GM23248 (cell line): Measurements from ENCODE around the gene FER1L5. TPM values are rescaled to one million over a fixed set of nuclear protein-coding genes. Genes with fewer than 3 reads are reported as not detected.

Experiments
- DNase-seq: peaks from one replicate; pipeline ENCODE4 v3.0.0-alpha.2; 2015
- H2AFZ ChIP-seq: fragments of 200-600 bp; sonication (generic); 2 replicates; pipeline ENCODE4 v1.6.1; 2016; ENCODE audit warnings: antibody characterized with exemption
- H3F3A ChIP-seq: fragments of 200-600 bp; sonication (generic); 2 replicates; pipeline ENCODE4 v1.6.1; 2016; ENCODE audit warnings: mild to moderate bottlenecking, antibody characterized with exemption, mixed run types; ENCODE audit not compliant: insufficient read depth
- H3K27ac ChIP-seq: fragments of 200-600 bp; sonication (generic); 2 replicates; pipeline ENCODE4 v1.5.1; 2016; ENCODE audit warnings: mild to moderate bottlenecking
- H3K27me3 ChIP-seq: fragments of 200-600 bp; sonication (generic); replicated peaks from 2 replicates; pipeline ENCODE4 v1.6.1; 2016; ENCODE audit warnings: mild to moderate bottlenecking; ENCODE audit not compliant: insufficient read depth
- H3K36me3 ChIP-seq: fragments of 200-600 bp; sonication (generic); 2 replicates; pipeline ENCODE4 v1.6.1; 2016; ENCODE audit warnings: low read depth, mild to moderate bottlenecking
- H3K4me1 ChIP-seq: fragments of 200-600 bp; sonication (generic); 2 replicates; pipeline ENCODE4 v1.6.1; 2016; ENCODE audit warnings: mild to moderate bottlenecking; ENCODE audit not compliant: insufficient read depth
- H3K4me2 ChIP-seq: fragments of 200-600 bp; sonication (generic); one replicate; pipeline ENCODE4 v1.6.1; 2016; ENCODE audit warnings: mild to moderate bottlenecking; ENCODE audit not compliant: unreplicated experiment
- H3K4me3 ChIP-seq: fragments of 200-600 bp; sonication (generic); 2 replicates; pipeline ENCODE4 v1.5.1; 2016; ENCODE audit warnings: mild to moderate bottlenecking
- H3K79me2 ChIP-seq: fragments of 200-600 bp; sonication (generic); 2 replicates; pipeline ENCODE4 v1.6.1; 2016; ENCODE audit warnings: mild to moderate bottlenecking; ENCODE audit not compliant: insufficient read depth
- H3K9ac ChIP-seq: fragments of 200-600 bp; sonication (generic); 2 replicates; pipeline ENCODE4 v1.6.1; 2016; ENCODE audit warnings: mild to moderate bottlenecking
- H3K9me2 ChIP-seq: fragments of 200-600 bp; sonication (generic); 2 replicates; pipeline ENCODE4 v1.6.1; 2016; ENCODE audit warnings: mixed run types, mild to moderate bottlenecking, moderate library complexity; ENCODE audit not compliant: insufficient read depth
- H3K9me3 ChIP-seq: fragments of 200-600 bp; sonication (generic); one replicate; pipeline ENCODE4 v1.6.1; 2017; ENCODE audit warnings: low read depth
- H4K20me1 ChIP-seq: fragments of 200-600 bp; sonication (generic); 2 replicates; pipeline ENCODE4 v1.6.0; 2016; ENCODE audit not compliant: insufficient read depth
- EZH2 ChIP-seq: fragments of 200-600 bp; sonication (generic); IDR thresholded peaks from 2 replicates; pipeline ENCODE4 v1.6.1; 2018; ENCODE audit warnings: antibody characterized with exemption, mild to moderate bottlenecking; ENCODE audit not compliant: insufficient read depth, poor library complexity, severe bottlenecking
- EZH2phosphoT487 ChIP-seq: fragments of 200-600 bp; sonication (generic); IDR thresholded peaks from 2 replicates; pipeline ENCODE4 v1.6.1; 2018; ENCODE audit warnings: antibody characterized with exemption, moderate library complexity, mild to moderate bottlenecking, low read depth; ENCODE audit not compliant: insufficient read depth
- WGBS, 2 experiments: methylation state at CpG; one replicate each; pipeline ENCODE4 v1.1.6; 2015 to 2017; ENCODE audit warnings: low lambda C conversion rate in 2 of 2, low coverage in 1 of 2; ENCODE audit errors: missing lambda C conversion rate in 2 of 2; 5-methylcytosine and 5-hydroxymethylcytosine counted together
- in situ Hi-C: fragments of 300-500 bp; cut with MboI; formaldehyde crosslinking; loops from 2 replicates; pipeline ENCODE4 v1.15.0; 2020
- polyA plus RNA-seq: library from polyadenylated mRNA; unstranded; fragments of >200 nt; fragmentation: Nextera tagmentation; extraction: Ambion mirVana; gene quantifications from 2 replicates; pipeline ENCODE4 v1.2.1, GENCODE V29; 2016
- total RNA-seq: library from RNA; depleted of rRNA; stranded (reverse); fragments of >200 nt; shearing (Covaris generic); gene quantifications from 2 replicates; pipeline ENCODE4 v1.2.3, GENCODE V29; 2014

Gene FER1L5
- total and polyA plus RNA-seq, 2 experiments from 2014 or later: under 0.01 to 0.08 TPM

DNA sequence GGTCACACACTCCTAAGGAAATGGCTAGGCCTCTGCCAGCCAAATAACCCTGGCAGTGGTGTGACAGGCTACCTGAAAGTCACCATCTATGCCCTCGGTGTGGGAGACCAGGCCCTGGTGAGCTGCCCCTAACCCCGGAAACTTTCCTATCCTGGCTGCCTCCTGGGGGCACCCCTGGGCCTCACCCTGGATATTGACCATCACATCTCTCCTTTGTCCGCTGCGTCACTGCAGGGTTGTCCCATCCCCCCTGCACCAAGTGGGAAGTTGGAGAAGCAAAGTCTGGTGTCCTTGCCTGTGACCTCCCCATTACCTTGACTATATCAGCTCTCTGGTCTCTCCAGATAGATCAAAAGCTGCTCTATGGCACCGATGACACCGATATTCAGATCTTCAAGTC is 18.8 kb downstream of the FER1L5 start:
- Histone ChIP-seq H3K27me3 (no peaks in the 10 kb centered on the region), H4K20me1 (no peaks in the 10 kb centered on the region), H3K27ac (no peak overlapping the region), H3K79me2 (no peaks in the 10 kb centered on the region), H3K4me2 (no peak overlapping the region), H3K4me1 (peaks cover 15% of the 10 kb centered on the region; the same call in 1 of the 2 replicates), H3K36me3 (no peaks in the 10 kb centered on the region), H3F3A (peaks cover 19% of the 10 kb centered on the region), H3K9ac (no peak overlapping the region), H3K4me3 (no peak overlapping the region), H2AFZ (no peak overlapping the region), H3K9me3 (no peaks in the 10 kb centered on the region), H3K9me2 (no peaks in the 10 kb centered on the region)
- 95% methylated on average over 6 of the region's 6 CpGs for WGBS, 2 experiments
- in situ Hi-C loops: no loop called here
- DNase-seq: no peak
- TF ChIP-seq EZH2: no peak
- no peak for TF ChIP-seq EZH2phosphoT487

DNA sequence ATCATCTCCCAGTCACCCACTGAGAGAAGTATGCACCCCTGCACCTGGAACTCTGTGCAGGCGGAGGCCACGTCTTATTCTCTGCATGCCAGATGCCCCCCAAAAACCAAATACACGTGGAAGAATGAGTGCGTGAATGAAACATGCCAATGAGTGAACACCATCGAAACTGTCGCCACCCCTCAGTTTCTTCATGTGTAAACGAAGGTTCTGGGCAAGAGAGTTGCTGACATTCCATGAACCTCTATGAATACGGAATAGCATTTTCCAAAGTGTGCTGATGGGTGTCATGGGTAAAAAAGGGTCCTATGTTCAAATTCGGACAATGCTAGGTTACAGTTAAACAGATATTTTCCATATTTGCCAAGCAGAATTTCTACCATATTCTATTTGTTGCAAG is 19.8 kb downstream of the FER1L5 start:
- Histone ChIP-seq H3F3A (peaks cover 19% of the 10 kb centered on the region), H3K36me3 (no peaks in the 10 kb centered on the region), H3K9me2 (no peaks in the 10 kb centered on the region), H3K27me3 (no peaks in the 10 kb centered on the region), H3K4me2 (no peak overlapping the region), H3K9ac (no peak overlapping the region), H3K27ac (no peak overlapping the region), H4K20me1 (no peaks in the 10 kb centered on the region), H3K9me3 (no peaks in the 10 kb centered on the region), H3K4me3 (no peak overlapping the region), H2AFZ (no peak overlapping the region), H3K4me1 (peaks cover 15% of the 10 kb centered on the region; the same call in 1 of the 2 replicates), H3K79me2 (no peaks in the 10 kb centered on the region)
- WGBS, 2 experiments: 71 to 76% methylated on average over 9 of the region's 9 CpGs
- in situ Hi-C loops: no loop called here
- no peak for TF ChIP-seq EZH2phosphoT487
- no peak for TF ChIP-seq EZH2
- DNase-seq: no peak

- Histone ChIP-seq H3K4me1 (peaks cover 15% of the 10 kb centered on the region; the same call in 1 of the 2 replicates), H3K4me2 (no peak overlapping the region), H2AFZ (no peak overlapping the region), H3K9me3 (no peaks in the 10 kb centered on the region), H3F3A (peaks cover 19% of the 10 kb centered on the region), H3K9me2 (no peaks in the 10 kb centered on the region), H3K36me3 (no peaks in the 10 kb centered on the region), H3K4me3 (no peak overlapping the region), H3K9ac (no peak overlapping the region), H3K79me2 (no peaks in the 10 kb centered on the region), H4K20me1 (no peaks in the 10 kb centered on the region), H3K27ac (no peak overlapping the region), H3K27me3 (no peaks in the 10 kb centered on the region)
- TF ChIP-seq EZH2 (no peak), EZH2phosphoT487 (no peak)
- WGBS, 2 experiments: 80 to 83% methylated on average over 5 of the region's 5 CpGs
- in situ Hi-C loops: no loop called here
- DNase-seq: no peak
These were observed 20.6 kb downstream of the FER1L5 start for GRCh38 chr2:96663177-96663576.

DNA sequence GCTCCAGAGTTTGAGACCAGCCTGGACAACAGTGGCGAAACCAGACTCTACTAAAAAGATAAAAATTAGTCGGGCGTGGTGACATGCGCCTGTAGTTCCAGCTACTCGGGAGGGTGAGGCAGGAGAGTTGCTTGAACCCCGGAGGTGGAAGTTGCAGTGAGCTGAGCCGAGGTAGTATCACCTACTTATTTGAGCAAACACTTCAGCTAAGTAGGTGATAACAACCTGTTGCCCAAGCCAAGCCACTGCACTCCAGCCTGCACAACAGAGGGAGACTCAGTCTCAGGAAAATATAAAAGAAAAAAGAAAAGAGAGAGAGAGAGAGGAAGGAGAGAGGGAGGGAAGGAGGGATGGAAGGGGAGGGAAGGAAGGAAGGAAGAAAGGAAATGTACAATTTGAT is 21.3 kb downstream of the FER1L5 start:
- Histone ChIP-seq H4K20me1 (no peaks in the 10 kb centered on the region), H3K79me2 (no peaks in the 10 kb centered on the region), H3K9me2 (no peaks in the 10 kb centered on the region), H3K9ac (no peak overlapping the region), H3K27me3 (no peaks in the 10 kb centered on the region), H3F3A (peaks cover 19% of the 10 kb centered on the region), H2AFZ (no peak overlapping the region), H3K4me2 (no peak overlapping the region), H3K36me3 (no peaks in the 10 kb centered on the region), H3K4me3 (no peak overlapping the region), H3K9me3 (no peaks in the 10 kb centered on the region), H3K27ac (no peak overlapping the region), H3K4me1 (peaks cover 15% of the 10 kb centered on the region; the same call in 1 of the 2 replicates)
- TF ChIP-seq EZH2phosphoT487 (no peak), EZH2 (no peak)
- no peak for DNase-seq
- in situ Hi-C loops: no loop called here
- WGBS, 2 experiments: 71 to 79% methylated on average over 7 of the region's 7 CpGs
